ENCODE data around the gene LCP1.

DNA sequence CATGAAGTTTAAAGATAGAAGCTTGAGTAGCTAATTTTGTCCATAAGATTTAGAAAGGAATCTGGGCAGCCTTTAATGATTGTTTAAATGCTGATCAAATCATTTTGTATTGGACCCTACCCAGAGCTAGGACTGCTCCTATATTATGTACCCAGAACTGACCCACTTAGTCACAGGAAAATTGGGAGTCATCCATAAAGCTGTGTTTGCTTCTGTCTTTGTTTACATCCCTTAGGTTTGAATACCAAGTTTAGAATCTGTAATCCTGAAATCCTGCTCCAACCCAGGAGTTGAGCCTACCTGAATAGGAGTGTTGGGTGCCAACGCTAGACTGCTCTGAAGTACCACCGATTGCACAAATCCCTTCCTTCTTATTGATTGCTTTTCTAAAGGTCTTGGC lies 23.8 kb downstream of the LCP1 start:
- TF ChIP-seq EZH2phosphoT487 (IDR thresholded peaks at IDR 0.05; ENCODE audit: insufficient read depth, low read depth) (no peak), EZH2 (IDR thresholded peaks at IDR 0.05; ENCODE audit: insufficient read depth, poor library complexity, severe bottlenecking) (no peak)

Measured in GM23248 (cell line).